Ovary (tissue), 9 donors: ENCODE measurements around the gene RFX8. TPM values are rescaled to one million over a fixed set of nuclear protein-coding genes. Genes with fewer than 3 reads are reported as not detected.
"Not testable (repeated sequence)": the region's sequence is repeated elsewhere in the genome, so short reads cannot be mapped to it uniquely, and the experiment has no call there.

Experiments
- DNase-seq, 5 donors: peaks; one replicate each; pipeline ENCODE4 v3.0.0-alpha.2; 2019 to 2020
- H3K27ac ChIP-seq, 2 donors: fragments of 200-600 bp; one replicate each; pipeline versions ENCODE4 v1.5.1 to v1.8.0; 2019 to 2022
- H3K27me3 ChIP-seq: fragments of 200-600 bp; one replicate; pipeline ENCODE4 v1.8.0; 2022
- H3K36me3 ChIP-seq: fragments of 200-600 bp; sonication (generic); one replicate; pipeline ENCODE4 v1.5.1; 2019
- H3K4me1 ChIP-seq: one replicate; pipeline ENCODE4 v1.8.1; 2013; ENCODE audit warnings: mild to moderate bottlenecking, moderate library complexity; ENCODE audit not compliant: insufficient read depth
- H3K4me3 ChIP-seq: fragments of 200-600 bp; sonication (generic); one replicate; pipeline ENCODE4 v1.5.1; 2017
- H3K9me3 ChIP-seq, 2 donors: fragments of 200-600 bp in 1 of 2; sonication (generic) in 1 of 2; one replicate each; pipeline versions ENCODE4 v1.5.1 to v1.8.1; 2013 to 2019; ENCODE audit warnings: mild to moderate bottlenecking in 1 of 2, moderate library complexity in 1 of 2
- CTCF ChIP-seq, 3 donors: fragments of 450-650 bp in 2 of 3; fragments of 200-600 bp in 1 of 3; IDR thresholded peaks; one replicate each; pipeline versions ENCODE4 v1.5.1 to v1.8.0; 2016 to 2022; ENCODE audit warnings: antibody characterized with exemption in 3 of 3, mild to moderate bottlenecking in 1 of 3
- EP300 ChIP-seq: sonication (generic); formaldehyde crosslinking; IDR thresholded peaks from one replicate; pipeline ENCODE4 v1.6.1; 2017; ENCODE audit warnings: antibody characterized with exemption
- POLR2A ChIP-seq: fragments of 450-650 bp; IDR thresholded peaks from one replicate; pipeline ENCODE4 v1.6.1; 2017; ENCODE audit warnings: antibody characterized with exemption, mild to moderate bottlenecking, moderate library complexity
- WGBS, 3 donors: extraction: QIAGEN DNeasy Blood & Tissue Kit in 1 of 3; methylation state at CpG; one replicate each; pipeline versions ENCODE4 v1.1.5 to v1.1.7; 2013 to 2017; 5-methylcytosine and 5-hydroxymethylcytosine counted together
- intact Hi-C, 4 donors: fragments of 100-400 bp; cut with DNase I; formaldehyde crosslinking; loops; one replicate each; pipeline versions ENCODE4 v1.11.0 to v1.15.1; 2022 to 2023
- polyA plus RNA-seq, 2 donors: library from polyadenylated mRNA; stranded (reverse); fragments of 200-250 nt in 1 of 2; fragments of 350-450 nt in 1 of 2; fragmentation: Illumina TruSeq in 1 of 2; extraction: RNeasy Lipid Tissue Mini Kit (QIAGEN cat#74804) in 1 of 2; gene quantifications; one replicate each; pipeline ENCODE4 v1.2.3, GENCODE V29; 2013 to 2014
- total RNA-seq, 7 donors: library from RNA; depleted of rRNA in 2 of 7; stranded (reverse); fragments of >200 nt in 2 of 7; fragmentation: NEBNext Ultra II Directional in 3 of 7; extraction: Animal tissue kit (Norgen Biotek cat#: 25700) in 3 of 7; gene quantifications; one replicate each; pipeline versions ENCODE4 v1.1.0 to v1.2.4, GENCODE V29; 2016 to 2023
- donor health status: DM: no; HTN: no; CAD: no; lungs with moderate emphysema.
- donor health status: DM: no; HTN: no; CAD: no.
- donor health status: Bipolar disorder and iron deficiency.
- donor health status: DM: yes; HTN: yes; CAD: no.
- donor health status: DM: no; HTN: no; CAD: no.
- donor health status: DM: yes; HTN: yes; CAD: no.

Gene RFX8
- total and polyA plus RNA-seq, 9 donors = 0.05 to 1.7 (median 0.38) TPM

- no peaks in the 10 kb centered on the region for H3K9me3 ChIP-seq
- H3K4me3 ChIP-seq = no peak overlapping the region
- 86 to 95% (median 90%) methylated on average over 1 of the region's 1 CpG for WGBS, 3 donors
- H3K27me3 ChIP-seq = no peaks in the 10 kb centered on the region
- TF ChIP-seq CTCF (IDR thresholded peaks at IDR 0.05) (no peak), POLR2A (no peak), EP300 (no peak)
- DNase-seq = no peak
- intact Hi-C loops = loop anchor here in 3 of 4 donors (5.0 to 10.0 kb wide), 4 partner anchors 67 to 333 kb away; no protein-coding TSS in a partner anchor
- H3K4me1 ChIP-seq = no peaks in the 10 kb centered on the region
- no peaks in the 10 kb centered on the region for H3K36me3 ChIP-seq
- no peak overlapping the region for H3K27ac ChIP-seq
Measured at GRCh38 chr2:101511381-101511780, 36.5 kb upstream of the RFX8 start.

- 54 to 70% (median 64%) methylated on average over 8 of the region's 8 CpGs for WGBS, 3 donors
- peak in 1 of 5 donors; percentile 41 for DNase-seq
- Histone ChIP-seq H3K36me3 (no peaks in the 10 kb centered on the region), H3K4me1 (no peaks in the 10 kb centered on the region), H3K9me3 (no peaks in the 10 kb centered on the region), H3K4me3 (no peak overlapping the region), H3K27ac (no peak overlapping the region), H3K27me3 (no peaks in the 10 kb centered on the region)
- intact Hi-C loops = loop anchor here in 3 of 4 donors (5.0 to 10.0 kb wide), 4 partner anchors 65 to 335 kb away; no protein-coding TSS in a partner anchor
- TF ChIP-seq CTCF (IDR thresholded peaks at IDR 0.05) = no peak
- TF ChIP-seq EP300 = no peak
- TF ChIP-seq POLR2A = no peak
Measured at GRCh38 chr2:101509499-101510284, 34.8 kb upstream of the RFX8 start.

GRCh38 chr2:101508636-101509035 lies 33.7 kb upstream of the RFX8 start:
- no peaks in the 10 kb centered on the region for H3K9me3 ChIP-seq
- no peak for DNase-seq
- H3K27me3 ChIP-seq = no peaks in the 10 kb centered on the region
- intact Hi-C loops = no loop called here
- no peak overlapping the region for H3K27ac ChIP-seq
- no peaks in the 10 kb centered on the region for H3K4me1 ChIP-seq
- TF ChIP-seq CTCF (IDR thresholded peaks at IDR 0.05) (no peak), POLR2A (no peak), EP300 (no peak)
- 22 to 31% (median 26%) methylated on average over 5 of the region's 5 CpGs for WGBS, 3 donors
- H3K4me3 ChIP-seq = no peak overlapping the region
- no peaks in the 10 kb centered on the region for H3K36me3 ChIP-seq

GRCh38 chr2:101505276-101505675 lies 30.4 kb upstream of the RFX8 start:
- H3K27me3 ChIP-seq, H3K4me3 ChIP-seq, intact Hi-C loops, H3K36me3 ChIP-seq, DNase-seq, H3K27ac ChIP-seq, H3K9me3 ChIP-seq, H3K4me1 ChIP-seq: not testable (repeated sequence)
- 97 to 99% (median 97%) methylated on average over 3 to 4 of the region's 4 CpGs for WGBS, 3 donors

GRCh38 chr2:101504744-101505143 lies 29.8 kb upstream of the RFX8 start:
- H3K27ac ChIP-seq, DNase-seq, intact Hi-C loops, H3K27me3 ChIP-seq, H3K4me3 ChIP-seq, H3K9me3 ChIP-seq, H3K36me3 ChIP-seq, H3K4me1 ChIP-seq: not testable (repeated sequence)
- 75 to 84% (median 77%) methylated on average over 8 of the region's 8 CpGs for WGBS, 3 donors
